DOHH2 (cell line): ENCODE results near the gene TPSG1.

Experiments used
- EZH2phosphoT487 ChIP-seq: fragments of 200-600 bp; sonication (generic); IDR thresholded peaks from 2 replicates; pipeline ENCODE4 v1.6.1; 2017; ENCODE audit warnings: borderline replicate concordance, mild to moderate bottlenecking, antibody characterized with exemption, low read length, moderate library complexity, mixed read lengths
- TF ChIP-seq, protein P1 (sequence below): fragments of 200-600 bp; sonication (generic); IDR thresholded peaks from one replicate; pipeline ENCODE4 v1.5.1; 2014; ENCODE audit warnings: antibody characterized with exemption, mild to moderate bottlenecking, low read depth, low read length; ENCODE audit not compliant: poor library complexity, severe bottlenecking

- TF ChIP-seq, protein P1, sequence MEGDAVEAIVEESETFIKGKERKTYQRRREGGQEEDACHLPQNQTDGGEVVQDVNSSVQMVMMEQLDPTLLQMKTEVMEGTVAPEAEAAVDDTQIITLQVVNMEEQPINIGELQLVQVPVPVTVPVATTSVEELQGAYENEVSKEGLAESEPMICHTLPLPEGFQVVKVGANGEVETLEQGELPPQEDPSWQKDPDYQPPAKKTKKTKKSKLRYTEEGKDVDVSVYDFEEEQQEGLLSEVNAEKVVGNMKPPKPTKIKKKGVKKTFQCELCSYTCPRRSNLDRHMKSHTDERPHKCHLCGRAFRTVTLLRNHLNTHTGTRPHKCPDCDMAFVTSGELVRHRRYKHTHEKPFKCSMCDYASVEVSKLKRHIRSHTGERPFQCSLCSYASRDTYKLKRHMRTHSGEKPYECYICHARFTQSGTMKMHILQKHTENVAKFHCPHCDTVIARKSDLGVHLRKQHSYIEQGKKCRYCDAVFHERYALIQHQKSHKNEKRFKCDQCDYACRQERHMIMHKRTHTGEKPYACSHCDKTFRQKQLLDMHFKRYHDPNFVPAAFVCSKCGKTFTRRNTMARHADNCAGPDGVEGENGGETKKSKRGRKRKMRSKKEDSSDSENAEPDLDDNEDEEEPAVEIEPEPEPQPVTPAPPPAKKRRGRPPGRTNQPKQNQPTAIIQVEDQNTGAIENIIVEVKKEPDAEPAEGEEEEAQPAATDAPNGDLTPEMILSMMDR: no peak
- no peak for TF ChIP-seq EZH2phosphoT487
Observed at GRCh38 chr16:1197237-1197866, 27.7 kb downstream of the TPSG1 start.
